H9 (cell line): ENCODE data around the gene ABCA7. TPM values are rescaled to one million over a fixed set of nuclear protein-coding genes. Genes with fewer than 3 reads are reported as not detected.

Source experiments
- DNase-seq: peaks from one replicate; pipeline ENCODE4 v3.0.0-alpha.2; 2017
- H2AFZ ChIP-seq: one replicate; pipeline ENCODE4 v1.6.1; 2013; ENCODE audit warnings: mild to moderate bottlenecking, low read length, control low read depth, moderate library complexity
- H2AK5ac ChIP-seq: 2 replicates; pipeline ENCODE4 v1.6.1; 2013; ENCODE audit warnings: low read length, control low read depth, mixed read lengths; ENCODE audit not compliant: insufficient read length
- H2BK120ac ChIP-seq: one replicate; pipeline ENCODE4 v1.6.1; 2013; ENCODE audit warnings: low read depth, mild to moderate bottlenecking, low read length, control low read depth, inconsistent platforms; ENCODE audit not compliant: poor library complexity, severe bottlenecking
- H2BK12ac ChIP-seq: 2 replicates; pipeline ENCODE4 v1.6.1; 2013; ENCODE audit warnings: low read length, control low read depth, mixed read lengths, low read depth; ENCODE audit not compliant: insufficient read length
- H2BK15ac ChIP-seq: 2 replicates; pipeline ENCODE4 v1.6.1; 2013; ENCODE audit warnings: low read depth, low read length, control low read depth
- H2BK20ac ChIP-seq: one replicate; pipeline ENCODE4 v1.6.1; 2013; ENCODE audit warnings: low read depth, mild to moderate bottlenecking, low read length, control low read depth, inconsistent platforms; ENCODE audit not compliant: poor library complexity, severe bottlenecking
- H2BK5ac ChIP-seq: 2 replicates; pipeline ENCODE4 v1.6.1; 2013; ENCODE audit warnings: low read length, control low read depth, mixed read lengths; ENCODE audit not compliant: insufficient read length
- H3K14ac ChIP-seq: 2 replicates; pipeline ENCODE4 v1.6.1; 2013; ENCODE audit warnings: low read length, control low read depth; ENCODE audit not compliant: insufficient read depth
- H3K18ac ChIP-seq: 2 replicates; pipeline ENCODE4 v1.6.1; 2013; ENCODE audit warnings: low read depth, mild to moderate bottlenecking, mixed read lengths, low read length, control low read depth; ENCODE audit not compliant: insufficient read length
- H3K23ac ChIP-seq: 2 replicates; pipeline ENCODE4 v1.6.1; 2013; ENCODE audit warnings: low read length, control low read depth, mixed read lengths, low read depth; ENCODE audit not compliant: insufficient read length
- H3K23me2 ChIP-seq: 2 replicates; pipeline ENCODE4 v1.6.1; 2013; ENCODE audit warnings: low read depth, mild to moderate bottlenecking, mixed read lengths, low read length, control low read depth; ENCODE audit not compliant: insufficient read length, poor library complexity, severe bottlenecking
- H3K27ac ChIP-seq: 2 replicates; pipeline ENCODE4 v1.5.1; 2013; ENCODE audit warnings: low read length, control low read depth, mixed read lengths, low read depth; ENCODE audit not compliant: insufficient read length
- H3K27me3 ChIP-seq: 2 replicates; pipeline ENCODE4 v1.6.1; 2013; ENCODE audit warnings: low read length, control low read depth, inconsistent platforms; ENCODE audit not compliant: insufficient read depth
- H3K4ac ChIP-seq: 2 replicates; pipeline ENCODE4 v1.6.1; 2013; ENCODE audit warnings: low read depth, mild to moderate bottlenecking, control low read depth, inconsistent platforms, low read length, moderate library complexity
- H3K4me1 ChIP-seq: 2 replicates; pipeline ENCODE4 v1.6.1; 2013; ENCODE audit warnings: low read length, control low read depth, inconsistent platforms; ENCODE audit not compliant: insufficient read depth
- H3K4me2 ChIP-seq: 2 replicates; pipeline ENCODE4 v1.6.1; 2013; ENCODE audit warnings: low read length, control low read depth, mixed read lengths; ENCODE audit not compliant: insufficient read length, insufficient read depth
- H3K56ac ChIP-seq: 2 replicates; pipeline ENCODE4 v1.6.1; 2013; ENCODE audit warnings: low read depth, mild to moderate bottlenecking, mixed read lengths, low read length, control low read depth; ENCODE audit not compliant: insufficient read length
- H3K79me1 ChIP-seq: 2 replicates; pipeline ENCODE4 v1.6.1; 2013; ENCODE audit warnings: low read depth, mild to moderate bottlenecking, moderate library complexity, low read length, control low read depth, inconsistent platforms; ENCODE audit not compliant: insufficient read depth, poor library complexity, severe bottlenecking
- H3K79me2 ChIP-seq: 2 replicates; pipeline ENCODE4 v1.6.1; 2013; ENCODE audit warnings: low read length, control low read depth, inconsistent platforms; ENCODE audit not compliant: insufficient read depth
- H3K9ac ChIP-seq: 2 replicates; pipeline ENCODE4 v1.6.1; 2013; ENCODE audit warnings: low read length, control low read depth, mixed read lengths; ENCODE audit not compliant: insufficient read length; ENCODE audit errors: extremely low read depth
- H3K9me3 ChIP-seq: one replicate; pipeline ENCODE4 v1.6.1; 2013; ENCODE audit warnings: low read depth, low read length, inconsistent platforms; ENCODE audit not compliant: control insufficient read depth
- H3T11ph ChIP-seq: one replicate; pipeline ENCODE4 v1.6.1; 2013; ENCODE audit warnings: mild to moderate bottlenecking, low read length, control low read depth, inconsistent platforms
- H4K20me1 ChIP-seq: one replicate; pipeline ENCODE4 v1.6.1; 2013; ENCODE audit not compliant: control insufficient read depth, insufficient read length, insufficient read depth
- H4K5ac ChIP-seq: 2 replicates; pipeline ENCODE4 v1.6.1; 2013; ENCODE audit warnings: low read depth, mild to moderate bottlenecking, mixed read lengths, low read length, control low read depth; ENCODE audit not compliant: insufficient read length
- H4K8ac ChIP-seq: replicated peaks from 2 replicates; pipeline ENCODE4 v1.6.1; 2013; ENCODE audit warnings: low read length, control low read depth, mixed read lengths, low read depth; ENCODE audit not compliant: insufficient read length
- H4K91ac ChIP-seq: 2 replicates; pipeline ENCODE4 v1.6.1; 2013; ENCODE audit warnings: low read depth, mild to moderate bottlenecking, moderate library complexity, mixed read lengths, low read length, control low read depth; ENCODE audit not compliant: insufficient read length
- H3K27ac Mint-ChIP-seq, 3 experiments: 2 replicates in 2 of 3; 3 replicates in 1 of 3; pipeline ENCODE4 v1.8.0; 2020 to 2021; ENCODE audit warnings: mixed read lengths in 3 of 3, mild to moderate bottlenecking in 1 of 3, moderate library complexity in 1 of 3
- H3K27me3 Mint-ChIP-seq: 2 replicates; pipeline ENCODE4 v1.8.0; 2021; ENCODE audit warnings: low read depth, mild to moderate bottlenecking, moderate library complexity, mixed read lengths
- H3K36me3 Mint-ChIP-seq, 3 experiments: 2 replicates in 2 of 3; 3 replicates in 1 of 3; pipeline ENCODE4 v1.8.0; 2020 to 2021; ENCODE audit warnings: low read depth in 3 of 3, mixed read lengths in 3 of 3; ENCODE audit not compliant: insufficient read depth in 1 of 3
- H3K4me1 Mint-ChIP-seq, 2 experiments: 2 replicates each; pipeline ENCODE4 v1.8.0; 2020; ENCODE audit warnings: mixed read lengths in 2 of 2
- H3K4me3 Mint-ChIP-seq, 2 experiments: 2 replicates in 1 of 2; 3 replicates in 1 of 2; pipeline ENCODE4 v1.8.0; 2020 to 2021; ENCODE audit warnings: mild to moderate bottlenecking in 2 of 2, mixed read lengths in 2 of 2, moderate library complexity in 1 of 2
- H3K9me3 Mint-ChIP-seq, 2 experiments: 2 replicates in 1 of 2; 3 replicates in 1 of 2; pipeline ENCODE4 v1.8.0; 2020; ENCODE audit warnings: mild to moderate bottlenecking in 2 of 2, mixed read lengths in 2 of 2, moderate library complexity in 1 of 2
- WGBS: extraction: QIAGEN DNeasy Blood & Tissue Kit; methylation state at CpG from one replicate; pipeline ENCODE4 v1.1.7; 2013; ENCODE audit warnings: missing lambda C conversion rate, low lambda C conversion rate, mixed read lengths; ENCODE audit not compliant: insufficient read length; ENCODE audit errors: extremely low coverage; 5-methylcytosine and 5-hydroxymethylcytosine counted together
- total RNA-seq: library from RNA; stranded (reverse); gene quantifications from 2 replicates; pipeline ENCODE4 v1.2.1, GENCODE V29; 2021
- TF ChIP-seq, protein P1 (sequence below): fragments of 200-600 bp; sonication (generic); conservative IDR thresholded peaks from 3 replicates; pipeline ENCODE4 v1.8.0; 2021; ENCODE audit warnings: antibody characterized with exemption, mild to moderate bottlenecking

Gene ABCA7
- total RNA-seq, 1 experiment from 2014 or later: 34.6 TPM

DNA sequence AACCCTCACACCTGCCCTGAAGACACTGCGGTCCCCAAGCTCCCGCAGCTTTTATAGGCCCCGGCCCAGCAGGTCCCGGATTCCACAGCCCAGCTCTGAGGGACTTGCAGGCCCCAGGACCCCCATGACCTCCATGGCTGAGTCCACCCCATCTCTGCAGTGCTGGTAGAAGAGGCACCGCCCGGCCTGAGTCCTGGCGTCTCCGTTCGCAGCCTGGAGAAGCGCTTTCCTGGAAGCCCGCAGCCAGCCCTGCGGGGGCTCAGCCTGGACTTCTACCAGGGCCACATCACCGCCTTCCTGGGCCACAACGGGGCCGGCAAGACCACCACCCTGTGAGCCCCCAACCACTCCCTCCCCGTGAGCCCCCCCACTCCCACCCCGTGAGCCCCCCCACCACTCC, 9.2 kb downstream of the ABCA7 start:
- Mint-ChIP-seq H3K9me3 (no peaks in the 10 kb centered on the region), H3K36me3 (peaks cover 0 to 8% (median 2%) of the 10 kb centered on the region in 3 experiments; a peak in 2 of 7 replicates), H3K4me1 (peaks cover 2 to 19% of the 10 kb centered on the region in 2 experiments; a peak in 3 of 4 replicates), H3K27me3 (no peaks in the 10 kb centered on the region), H3K4me3 (no peak overlapping the region), H3K27ac (no peak overlapping the region)
- Histone ChIP-seq H3K56ac (no peak overlapping the region), H3K4me2 (no peak overlapping the region), H2BK20ac (no peak overlapping the region), H3K9me3 (no peaks in the 10 kb centered on the region), H3K27ac (no peak overlapping the region), H3K4me1 (no peaks in the 10 kb centered on the region; the same call in 1 of the 2 replicates), H4K8ac (no peak overlapping the region), H3K18ac (no peak overlapping the region), H4K91ac (no peak overlapping the region), H3K27me3 (no peaks in the 10 kb centered on the region), H4K20me1 (no peaks in the 10 kb centered on the region), H3K9ac (no peak overlapping the region), H3K4ac (no peak overlapping the region), H3K79me1 (no peaks in the 10 kb centered on the region), H2AK5ac (no peak overlapping the region), H4K5ac (no peak overlapping the region), H2BK15ac (no peak overlapping the region), H2BK12ac (no peak overlapping the region), H3K23me2 (no peaks in the 10 kb centered on the region), H3K79me2 (no peaks in the 10 kb centered on the region), H3T11ph (no peak overlapping the region), H2BK5ac (no peak overlapping the region), H3K23ac (no peak overlapping the region), H2AFZ (no peak overlapping the region), H3K14ac (no peak overlapping the region), H2BK120ac (no peak overlapping the region)
- TF ChIP-seq, protein P1, sequence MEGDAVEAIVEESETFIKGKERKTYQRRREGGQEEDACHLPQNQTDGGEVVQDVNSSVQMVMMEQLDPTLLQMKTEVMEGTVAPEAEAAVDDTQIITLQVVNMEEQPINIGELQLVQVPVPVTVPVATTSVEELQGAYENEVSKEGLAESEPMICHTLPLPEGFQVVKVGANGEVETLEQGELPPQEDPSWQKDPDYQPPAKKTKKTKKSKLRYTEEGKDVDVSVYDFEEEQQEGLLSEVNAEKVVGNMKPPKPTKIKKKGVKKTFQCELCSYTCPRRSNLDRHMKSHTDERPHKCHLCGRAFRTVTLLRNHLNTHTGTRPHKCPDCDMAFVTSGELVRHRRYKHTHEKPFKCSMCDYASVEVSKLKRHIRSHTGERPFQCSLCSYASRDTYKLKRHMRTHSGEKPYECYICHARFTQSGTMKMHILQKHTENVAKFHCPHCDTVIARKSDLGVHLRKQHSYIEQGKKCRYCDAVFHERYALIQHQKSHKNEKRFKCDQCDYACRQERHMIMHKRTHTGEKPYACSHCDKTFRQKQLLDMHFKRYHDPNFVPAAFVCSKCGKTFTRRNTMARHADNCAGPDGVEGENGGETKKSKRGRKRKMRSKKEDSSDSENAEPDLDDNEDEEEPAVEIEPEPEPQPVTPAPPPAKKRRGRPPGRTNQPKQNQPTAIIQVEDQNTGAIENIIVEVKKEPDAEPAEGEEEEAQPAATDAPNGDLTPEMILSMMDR: no peak
- peak; percentile 24 for DNase-seq
- WGBS: no CpG with 5 or more reads among the region's 17 CpGs
